Tibial nerve (tissue), 4 donors: ENCODE data around the gene DDX59. TPM values are rescaled to one million over a fixed set of nuclear protein-coding genes. Genes with fewer than 3 reads are reported as not detected.

Experiments used
- DNase-seq, 2 donors: peaks; one replicate each; pipeline ENCODE4 v3.0.0-alpha.2; 2019; ENCODE audit warnings: low spot score in 2 of 2
- H3K27ac ChIP-seq, 4 donors: fragments of 200-600 bp; sonication (generic) in 3 of 4; one replicate each; pipeline ENCODE4 v1.5.1; 2017 to 2019; ENCODE audit warnings: mild to moderate bottlenecking in 1 of 4
- H3K27me3 ChIP-seq, 2 donors: fragments of 200-600 bp; sonication (generic) in 1 of 2; one replicate each; pipeline versions ENCODE4 v1.5.1 to v1.6.0; 2017 to 2019
- H3K36me3 ChIP-seq, 3 donors: fragments of 200-600 bp; sonication (generic); one replicate each; pipeline ENCODE4 v1.5.1; 2018 to 2019
- H3K4me1 ChIP-seq, 4 donors: fragments of 200-600 bp; sonication (generic) in 3 of 4; one replicate each; pipeline ENCODE4 v1.5.1; 2017 to 2019
- H3K4me3 ChIP-seq, 4 donors: fragments of 200-600 bp; sonication (generic) in 3 of 4; one replicate each; pipeline ENCODE4 v1.5.1; 2017 to 2019; ENCODE audit warnings: mild to moderate bottlenecking in 1 of 4, moderate library complexity in 1 of 4
- H3K9me3 ChIP-seq, 4 donors: fragments of 200-600 bp; sonication (generic) in 3 of 4; one replicate each; pipeline ENCODE4 v1.5.1; 2017 to 2019
- CTCF ChIP-seq, 5 experiments: fragments of 200-600 bp in 3 of 5; fragments of 450-650 bp in 2 of 5; sonication (generic) in 3 of 5; IDR thresholded peaks; one replicate each; pipeline ENCODE4 v1.5.1; 2016 to 2019; ENCODE audit warnings: antibody characterized with exemption in 5 of 5, mild to moderate bottlenecking in 3 of 5, moderate library complexity in 2 of 5
- EP300 ChIP-seq, 2 donors: sonication (generic); formaldehyde crosslinking; IDR thresholded peaks; one replicate each; pipeline ENCODE4 v1.6.1; 2017; ENCODE audit warnings: antibody characterized with exemption in 2 of 2, mild to moderate bottlenecking in 1 of 2
- POLR2A ChIP-seq, 2 donors: fragments of 450-650 bp; IDR thresholded peaks; one replicate each; pipeline ENCODE4 v1.6.1; 2017; ENCODE audit warnings: antibody characterized with exemption in 2 of 2, mild to moderate bottlenecking in 2 of 2, moderate library complexity in 2 of 2
- WGBS, 2 donors: methylation state at CpG; one replicate each; pipeline ENCODE4 v1.1.5; 2018; 5-methylcytosine and 5-hydroxymethylcytosine counted together
- total RNA-seq, 4 donors: library from RNA; depleted of rRNA; stranded (reverse); fragments of >200 nt; gene quantifications; one replicate each; pipeline ENCODE4 v1.1.0, GENCODE V29; 2016

Gene DDX59
- total RNA-seq, 4 donors from 2014 or later, result 11.4 to 31.5 (median 18.5) TPM

GRCh38 chr1:200707116-200707515, 37.4 kb upstream of the DDX59 start:
- no peak overlapping the region for H3K27ac ChIP-seq
- TF ChIP-seq EP300 (IDR thresholded peaks at IDR 0.05) (no peak), CTCF (IDR thresholded peaks at IDR 0.05) (no peak), POLR2A (IDR thresholded peaks at IDR 0.05) (no peak)
- DNase-seq, result no peak
- no peaks in the 10 kb centered on the region for H3K4me1 ChIP-seq
- no peaks in the 10 kb centered on the region for H3K9me3 ChIP-seq
- no peaks in the 10 kb centered on the region for H3K36me3 ChIP-seq
- H3K27me3 ChIP-seq, result no peaks in the 10 kb centered on the region
- WGBS, 2 donors, result 93% methylated on average over 5 of the region's 5 CpGs
- no peak overlapping the region for H3K4me3 ChIP-seq

GRCh38 chr1:200706111-200706814, 36.6 kb upstream of the DDX59 start:
- TF ChIP-seq POLR2A (IDR thresholded peaks at IDR 0.05), result no peak
- TF ChIP-seq EP300 (IDR thresholded peaks at IDR 0.05), result no peak
- no peak for TF ChIP-seq CTCF (IDR thresholded peaks at IDR 0.05)
- Histone ChIP-seq H3K9me3 (no peaks in the 10 kb centered on the region), H3K4me1 (no peaks in the 10 kb centered on the region), H3K4me3 (no peak overlapping the region), H3K27me3 (no peaks in the 10 kb centered on the region), H3K36me3 (no peaks in the 10 kb centered on the region), H3K27ac (no peak overlapping the region)
- WGBS, 2 donors, result 76 to 77% methylated on average over 4 of the region's 4 CpGs
- no peak for DNase-seq

- no peak for DNase-seq
- no peak for TF ChIP-seq CTCF (IDR thresholded peaks at IDR 0.05)
- TF ChIP-seq POLR2A (IDR thresholded peaks at IDR 0.05), result no peak
- TF ChIP-seq EP300 (IDR thresholded peaks at IDR 0.05), result no peak
- H3K27ac ChIP-seq, result no peak overlapping the region
- H3K27me3 ChIP-seq, result no peaks in the 10 kb centered on the region
- no peak overlapping the region for H3K4me3 ChIP-seq
- no peaks in the 10 kb centered on the region for H3K36me3 ChIP-seq
- H3K4me1 ChIP-seq, result no peaks in the 10 kb centered on the region
- WGBS, 2 donors, result 56 to 77% methylated on average over 3 of the region's 3 CpGs
- no peaks in the 10 kb centered on the region for H3K9me3 ChIP-seq
Observed at GRCh38 chr1:200704986-200705500, 35.3 kb upstream of the DDX59 start.

- Histone ChIP-seq H3K9me3 (no peaks in the 10 kb centered on the region), H3K27me3 (no peaks in the 10 kb centered on the region), H3K4me3 (no peak overlapping the region), H3K36me3 (no peaks in the 10 kb centered on the region), H3K27ac (no peak overlapping the region), H3K4me1 (no peaks in the 10 kb centered on the region)
- 43 to 74% methylated on average over 1 of the region's 1 CpG for WGBS, 2 donors
- DNase-seq, result no peak
- TF ChIP-seq EP300 (IDR thresholded peaks at IDR 0.05), result no peak
- no peak for TF ChIP-seq POLR2A (IDR thresholded peaks at IDR 0.05)
- no peak for TF ChIP-seq CTCF (IDR thresholded peaks at IDR 0.05)
Observed at GRCh38 chr1:200699871-200700270, 30.2 kb upstream of the DDX59 start.

- H3K4me3 ChIP-seq, result no peak overlapping the region
- TF ChIP-seq CTCF (IDR thresholded peaks at IDR 0.05) (no peak), POLR2A (IDR thresholded peaks at IDR 0.05) (no peak), EP300 (IDR thresholded peaks at IDR 0.05) (no peak)
- WGBS, 2 donors, result 13 to 25% methylated on average over 3 of the region's 3 CpGs
- H3K36me3 ChIP-seq, result no peaks in the 10 kb centered on the region
- no peak for DNase-seq
- no peaks in the 10 kb centered on the region for H3K4me1 ChIP-seq
- H3K27me3 ChIP-seq, result no peaks in the 10 kb centered on the region
- H3K27ac ChIP-seq, result no peak overlapping the region
- no peaks in the 10 kb centered on the region for H3K9me3 ChIP-seq
Observed at GRCh38 chr1:200694738-200695137, 25.0 kb upstream of the DDX59 start.
